ENCODE data around the gene TBCC.

DNA sequence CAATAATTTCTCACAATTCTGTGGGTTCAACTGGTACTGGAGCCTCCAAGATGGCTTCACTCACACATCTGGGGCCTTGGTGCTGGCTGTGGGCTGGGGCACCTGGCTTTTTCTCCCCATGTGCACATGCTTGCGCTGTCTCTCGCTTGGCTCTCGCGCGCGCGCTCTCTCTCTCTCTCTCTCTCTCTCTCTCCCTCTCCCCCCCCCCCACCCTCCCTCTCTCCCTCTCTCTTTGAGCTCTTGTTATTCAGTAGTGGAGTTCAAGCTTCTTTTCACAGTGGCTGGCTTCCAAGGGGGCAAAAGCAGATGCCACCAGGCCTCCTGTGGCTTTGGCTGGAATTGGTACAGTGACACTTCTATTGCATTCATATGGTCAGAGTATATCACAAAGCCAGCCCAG lies 10.8 kb upstream of the TBCC start:
- TF ChIP-seq EP300 (IDR thresholded peaks at IDR 0.05) (no peak), POLR2A (IDR thresholded peaks at IDR 0.05) (no peak), CTCF (IDR thresholded peaks at IDR 0.05) (no peak)
